Keratinocyte (primary cell): Measurements from ENCODE around the gene BNC2. TPM values are rescaled to one million over a fixed set of nuclear protein-coding genes. Genes with fewer than 3 reads are reported as not detected.

Experiments used
- DNase-seq: peaks from one replicate; pipeline ENCODE4 v3.0.0-alpha.2; 2011; ENCODE audit warnings: low read depth, missing footprints, low spot score
- FAIRE-seq: peaks from 2 replicates; lab custom pipeline; 2011; peaks lifted over from hg19 to GRCh38; lab: Jason Lieb, UNC
- H2AFZ ChIP-seq: 2 replicates; pipeline ENCODE4 v1.6.0; 2012; ENCODE audit warnings: low read length, control low read depth, inconsistent platforms; ENCODE audit not compliant: control insufficient read depth
- H3K27ac ChIP-seq: 2 replicates; pipeline ENCODE4 v1.5.1; 2011; ENCODE audit warnings: low read length; ENCODE audit not compliant: control insufficient read depth, insufficient read depth
- H3K27me3 ChIP-seq: 3 replicates; pipeline ENCODE4 v1.6.0; 2011; ENCODE audit warnings: low read length; ENCODE audit not compliant: control insufficient read depth, insufficient read depth; ENCODE audit errors: extremely low read depth
- H3K36me3 ChIP-seq, 2 experiments: 2 replicates in 1 of 2; 3 replicates in 1 of 2; pipeline ENCODE4 v1.5.1; 2011; ENCODE audit warnings: low read length in 2 of 2, mild to moderate bottlenecking in 1 of 2; ENCODE audit not compliant: control insufficient read depth in 2 of 2, insufficient read depth in 2 of 2; ENCODE audit errors: extremely low read depth in 1 of 2
- H3K4me1 ChIP-seq: 3 replicates; pipeline ENCODE4 v1.5.1; 2011; ENCODE audit warnings: low read length; ENCODE audit not compliant: control insufficient read depth, insufficient read depth; ENCODE audit errors: extremely low read depth
- H3K4me2 ChIP-seq: 3 replicates; pipeline ENCODE4 v1.6.0; 2011; ENCODE audit warnings: low read depth, low read length; ENCODE audit not compliant: control insufficient read depth, insufficient read depth; ENCODE audit errors: extremely low read depth
- H3K4me3 ChIP-seq, 3 experiments: fragments of 200-600 bp in 1 of 3; sonication (generic) in 1 of 3; 2 replicates in 2 of 3; 3 replicates in 1 of 3; pipeline ENCODE4 v1.5.1; 2011 to 2016; ENCODE audit warnings: low read length in 3 of 3, mild to moderate bottlenecking in 3 of 3, control low read depth in 2 of 3, inconsistent platforms in 1 of 3, low read depth in 1 of 3, mixed read lengths in 1 of 3, mixed run types in 1 of 3, moderate library complexity in 1 of 3; ENCODE audit not compliant: control insufficient read depth in 2 of 3, insufficient read depth in 2 of 3; ENCODE audit errors: extremely low read depth in 1 of 3
- H3K79me2 ChIP-seq: 2 replicates; pipeline ENCODE4 v1.6.0; 2012; ENCODE audit warnings: low read length; ENCODE audit not compliant: control insufficient read depth, insufficient read depth
- H3K9ac ChIP-seq: 3 replicates; pipeline ENCODE4 v1.6.0; 2011; ENCODE audit warnings: low read length; ENCODE audit not compliant: control insufficient read depth, insufficient read depth; ENCODE audit errors: extremely low read depth
- H3K9me1 ChIP-seq: 3 replicates; pipeline ENCODE4 v1.6.0; 2011; ENCODE audit warnings: low read length; ENCODE audit not compliant: control insufficient read depth, insufficient read depth; ENCODE audit errors: extremely low read depth
- H3K9me3 ChIP-seq: 2 replicates; pipeline ENCODE4 v1.5.1; 2012; ENCODE audit warnings: low read depth, low read length; ENCODE audit not compliant: control insufficient read depth
- H4K20me1 ChIP-seq: 3 replicates; pipeline ENCODE4 v1.6.0; 2011; ENCODE audit warnings: low read length; ENCODE audit not compliant: control insufficient read depth, insufficient read depth; ENCODE audit errors: extremely low read depth
- EZH2 ChIP-seq: IDR thresholded peaks from one replicate; pipeline ENCODE4 v1.6.1; 2012; ENCODE audit warnings: inconsistent platforms, mild to moderate bottlenecking, low read length, moderate library complexity
- dilution Hi-C: fragments of 300-500 bp; cut with MboI; formaldehyde crosslinking; loops from one replicate; pipeline ENCODE4 v1.7.0; 2020; ENCODE audit warnings: low sequenced_read_pairs; ENCODE audit not compliant: extremely low pct_ligation_motif_present
- polyA plus RNA-seq, 5 experiments: library from polyadenylated mRNA; depleted of rRNA in 3 of 5; stranded (reverse) in 3 of 5; stranded (forward) in 1 of 5; unstranded in 1 of 5; fragments of >200 nt; gene quantifications; 1 replicate in 1 of 5; 2 replicates in 3 of 5; 3 replicates in 1 of 5; pipeline versions ENCODE4 v1.2.1 to v1.2.3, GENCODE V29; 2011 to 2012; ENCODE audit warnings: missing spikeins in 2 of 5, low read depth in 1 of 5, low replicate concordance in 1 of 5
- TF ChIP-seq, protein P1 (sequence below), 3 experiments: IDR thresholded peaks in 1 of 3; conservative IDR thresholded peaks in 1 of 3; optimal IDR thresholded peaks in 1 of 3; 2 replicates in 2 of 3; 3 replicates in 1 of 3; pipeline versions ENCODE3 to v1.5.1; 2011; ENCODE audit warnings: low read length in 3 of 3, mild to moderate bottlenecking in 3 of 3, moderate library complexity in 2 of 3, control low read depth in 1 of 3, inconsistent platforms in 1 of 3; ENCODE audit not compliant: insufficient read depth in 2 of 3; ENCODE audit errors: extremely low read depth in 1 of 3

BNC2 gene
- polyA plus RNA-seq, 1 donor (not counting 4 experiments of a cell fraction or from before 2014, with no cell fraction given), result 1.1 TPM

DNA sequence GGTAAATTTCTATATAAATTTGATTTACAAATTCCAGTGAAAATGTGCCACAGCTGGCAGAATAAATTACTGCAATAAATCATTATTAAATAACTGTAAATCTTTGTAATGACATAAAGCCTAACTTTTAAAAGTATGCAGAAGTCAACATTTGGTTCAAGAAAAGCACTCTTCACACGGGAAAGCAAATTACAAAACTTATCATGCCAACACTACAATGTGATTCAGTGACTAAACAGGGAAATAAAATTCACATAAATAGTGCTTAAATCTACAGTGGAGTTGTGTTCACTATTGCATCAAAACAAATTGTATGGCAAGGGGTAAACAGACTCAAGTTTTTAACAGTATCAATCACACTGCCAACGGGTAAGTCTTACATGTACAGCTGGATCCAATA lies 117.2 kb downstream of the BNC2 start:
- dilution Hi-C loops, result no loop called here
- no peak overlapping the region for H3K9ac ChIP-seq

DNA sequence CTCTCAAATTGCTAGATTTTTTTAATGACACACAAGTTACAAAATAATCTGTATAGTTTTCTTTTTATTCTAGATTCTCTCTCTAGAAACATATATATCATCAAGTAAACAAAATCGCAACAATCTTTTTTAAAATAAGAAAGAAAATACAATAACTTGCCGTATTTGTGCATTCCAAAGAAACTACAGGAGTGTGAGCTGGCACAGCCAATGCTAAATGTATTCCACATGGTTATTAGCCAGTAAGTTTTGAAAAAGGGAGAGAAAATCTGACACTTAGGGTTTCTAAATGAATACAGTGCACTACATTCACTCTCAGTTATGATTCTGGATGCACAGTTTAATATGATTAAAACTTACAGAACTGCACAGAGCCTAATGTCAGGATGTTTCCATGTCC lies 117.9 kb downstream of the BNC2 start:
- dilution Hi-C loops, result no loop called here

More for the DNA sequence above, 117.2 kb downstream of the BNC2 start:
- no peak for DNase-seq
- H3K36me3 ChIP-seq, result no peaks in the 10 kb centered on the region
- FAIRE-seq, result no peak
- no peak overlapping the region for H3K4me3 ChIP-seq
- no peaks in the 10 kb centered on the region for H3K9me3 ChIP-seq
- no peaks in the 10 kb centered on the region for H3K9me1 ChIP-seq
- no peaks in the 10 kb centered on the region for H4K20me1 ChIP-seq
- TF ChIP-seq, protein P1, sequence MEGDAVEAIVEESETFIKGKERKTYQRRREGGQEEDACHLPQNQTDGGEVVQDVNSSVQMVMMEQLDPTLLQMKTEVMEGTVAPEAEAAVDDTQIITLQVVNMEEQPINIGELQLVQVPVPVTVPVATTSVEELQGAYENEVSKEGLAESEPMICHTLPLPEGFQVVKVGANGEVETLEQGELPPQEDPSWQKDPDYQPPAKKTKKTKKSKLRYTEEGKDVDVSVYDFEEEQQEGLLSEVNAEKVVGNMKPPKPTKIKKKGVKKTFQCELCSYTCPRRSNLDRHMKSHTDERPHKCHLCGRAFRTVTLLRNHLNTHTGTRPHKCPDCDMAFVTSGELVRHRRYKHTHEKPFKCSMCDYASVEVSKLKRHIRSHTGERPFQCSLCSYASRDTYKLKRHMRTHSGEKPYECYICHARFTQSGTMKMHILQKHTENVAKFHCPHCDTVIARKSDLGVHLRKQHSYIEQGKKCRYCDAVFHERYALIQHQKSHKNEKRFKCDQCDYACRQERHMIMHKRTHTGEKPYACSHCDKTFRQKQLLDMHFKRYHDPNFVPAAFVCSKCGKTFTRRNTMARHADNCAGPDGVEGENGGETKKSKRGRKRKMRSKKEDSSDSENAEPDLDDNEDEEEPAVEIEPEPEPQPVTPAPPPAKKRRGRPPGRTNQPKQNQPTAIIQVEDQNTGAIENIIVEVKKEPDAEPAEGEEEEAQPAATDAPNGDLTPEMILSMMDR (optimal IDR thresholded peaks at IDR 0.05 in 1 of 3, IDR thresholded peaks at IDR 0.05 in 1 of 3, conservative IDR thresholded peaks at IDR 0.05 in 1 of 3; ENCODE audit: extremely low read depth in 1 of 3, insufficient read depth in 2 of 3, low read length in 3 of 3), result no peak
- no peak for TF ChIP-seq EZH2
- H2AFZ ChIP-seq, result no peak overlapping the region
- H3K4me2 ChIP-seq, result no peak overlapping the region
- H3K27me3 ChIP-seq, result no peaks in the 10 kb centered on the region
- no peaks in the 10 kb centered on the region for H3K4me1 ChIP-seq
- no peaks in the 10 kb centered on the region for H3K79me2 ChIP-seq
- no peak overlapping the region for H3K27ac ChIP-seq

More for the DNA sequence above, 117.9 kb downstream of the BNC2 start:
- no peaks in the 10 kb centered on the region for H3K27me3 ChIP-seq
- no peak overlapping the region for H2AFZ ChIP-seq
- H3K4me3 ChIP-seq, result no peak overlapping the region
- no peaks in the 10 kb centered on the region for H3K36me3 ChIP-seq
- TF ChIP-seq, protein P1 (optimal IDR thresholded peaks at IDR 0.05 in 1 of 3, IDR thresholded peaks at IDR 0.05 in 1 of 3, conservative IDR thresholded peaks at IDR 0.05 in 1 of 3; ENCODE audit: extremely low read depth in 1 of 3, insufficient read depth in 2 of 3, low read length in 3 of 3), result no peak
- no peak for TF ChIP-seq EZH2
- no peaks in the 10 kb centered on the region for H3K9me3 ChIP-seq
- no peak overlapping the region for H3K27ac ChIP-seq
- DNase-seq, result no peak
- no peak overlapping the region for H3K4me2 ChIP-seq
- H3K79me2 ChIP-seq, result no peaks in the 10 kb centered on the region
- no peaks in the 10 kb centered on the region for H3K4me1 ChIP-seq
- H4K20me1 ChIP-seq, result no peaks in the 10 kb centered on the region
- no peaks in the 10 kb centered on the region for H3K9me1 ChIP-seq
- FAIRE-seq, result no peak
- no peak overlapping the region for H3K9ac ChIP-seq
